Measurements from ENCODE around the gene C3orf70.

C3orf70 gene

DNA sequence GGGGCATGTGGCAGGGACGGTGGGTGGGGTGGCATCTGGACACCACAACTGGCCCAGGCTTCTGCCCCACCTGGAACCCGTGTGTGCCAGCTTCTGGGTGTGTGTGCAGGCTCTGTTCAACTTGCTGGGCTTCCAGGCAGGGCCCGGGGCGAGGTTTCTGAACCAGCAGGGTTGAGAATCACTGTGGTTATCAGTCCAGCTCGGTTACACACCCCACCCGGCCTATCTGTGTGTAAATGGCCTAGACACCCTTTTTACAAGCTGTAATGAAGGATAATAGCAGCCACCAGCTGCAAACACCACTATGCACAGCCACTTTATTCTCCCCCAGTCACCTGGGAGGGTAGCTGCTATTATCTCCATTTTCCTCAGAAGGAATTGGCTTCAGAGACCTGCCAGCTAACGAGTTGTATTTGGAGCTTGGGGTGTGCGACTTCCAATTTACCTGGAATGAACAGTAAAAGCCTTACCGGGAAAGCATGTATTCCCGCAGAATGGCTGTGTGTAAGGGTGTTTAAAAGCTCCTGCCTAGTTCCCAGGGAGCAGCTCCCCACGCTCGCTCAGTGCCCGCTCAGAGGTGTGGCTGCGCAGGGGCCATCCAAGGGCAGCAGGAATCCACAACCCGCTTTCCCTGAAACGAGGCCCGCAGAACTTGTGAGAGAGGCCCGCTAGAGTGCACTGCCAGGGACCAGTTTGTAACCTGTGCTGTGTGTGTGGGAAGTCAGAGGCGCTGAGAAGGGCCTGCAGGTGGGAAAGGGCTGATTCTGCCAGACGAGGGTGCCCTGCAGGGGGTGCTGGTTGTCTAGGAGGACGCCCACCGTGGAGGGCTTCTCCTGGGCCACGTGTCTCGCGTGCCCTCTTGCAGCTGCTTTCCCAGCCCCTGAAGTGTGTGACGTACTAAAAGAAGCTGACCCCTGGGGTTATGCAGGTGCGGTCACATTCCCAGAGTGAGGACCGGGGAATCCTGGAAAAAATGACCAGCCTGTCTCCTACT is 83.5 kb downstream of the C3orf70 start:
- no peak for DNase-seq (ENCODE audit: low read depth)
- TF ChIP-seq, protein P1, sequence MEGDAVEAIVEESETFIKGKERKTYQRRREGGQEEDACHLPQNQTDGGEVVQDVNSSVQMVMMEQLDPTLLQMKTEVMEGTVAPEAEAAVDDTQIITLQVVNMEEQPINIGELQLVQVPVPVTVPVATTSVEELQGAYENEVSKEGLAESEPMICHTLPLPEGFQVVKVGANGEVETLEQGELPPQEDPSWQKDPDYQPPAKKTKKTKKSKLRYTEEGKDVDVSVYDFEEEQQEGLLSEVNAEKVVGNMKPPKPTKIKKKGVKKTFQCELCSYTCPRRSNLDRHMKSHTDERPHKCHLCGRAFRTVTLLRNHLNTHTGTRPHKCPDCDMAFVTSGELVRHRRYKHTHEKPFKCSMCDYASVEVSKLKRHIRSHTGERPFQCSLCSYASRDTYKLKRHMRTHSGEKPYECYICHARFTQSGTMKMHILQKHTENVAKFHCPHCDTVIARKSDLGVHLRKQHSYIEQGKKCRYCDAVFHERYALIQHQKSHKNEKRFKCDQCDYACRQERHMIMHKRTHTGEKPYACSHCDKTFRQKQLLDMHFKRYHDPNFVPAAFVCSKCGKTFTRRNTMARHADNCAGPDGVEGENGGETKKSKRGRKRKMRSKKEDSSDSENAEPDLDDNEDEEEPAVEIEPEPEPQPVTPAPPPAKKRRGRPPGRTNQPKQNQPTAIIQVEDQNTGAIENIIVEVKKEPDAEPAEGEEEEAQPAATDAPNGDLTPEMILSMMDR (IDR thresholded peaks at IDR 0.05; ENCODE audit: control insufficient read depth, extremely low read depth, insufficient read depth) = no peak
- H3K4me3 ChIP-seq (ENCODE audit: low read depth, low read length) = no peak overlapping the region

DNA sequence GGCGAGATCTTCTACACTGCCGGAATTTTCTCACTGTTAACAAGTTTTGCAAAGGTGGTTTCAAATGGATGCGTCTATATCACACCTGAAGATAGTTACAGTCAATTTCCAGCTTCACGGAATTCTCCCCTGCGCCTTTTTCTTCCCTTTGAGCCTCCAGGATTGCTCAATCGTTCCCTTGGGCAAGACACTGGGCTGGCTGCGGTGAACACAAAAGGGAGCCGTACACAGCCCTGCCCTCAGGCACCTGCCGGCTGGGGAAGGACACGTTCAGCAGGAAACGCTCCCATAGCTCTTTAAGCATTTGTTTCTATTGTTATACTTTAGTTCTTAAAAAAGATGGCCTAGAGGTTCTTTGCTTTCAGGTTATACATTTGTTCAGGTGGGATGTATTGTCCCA is 85.7 kb downstream of the C3orf70 start:
- no peak for DNase-seq (ENCODE audit: low read depth)
- H3K4me3 ChIP-seq (ENCODE audit: low read depth, low read length) = no peak overlapping the region
- TF ChIP-seq, protein P1 (IDR thresholded peaks at IDR 0.05; ENCODE audit: control insufficient read depth, extremely low read depth, insufficient read depth) = no peak

DNA sequence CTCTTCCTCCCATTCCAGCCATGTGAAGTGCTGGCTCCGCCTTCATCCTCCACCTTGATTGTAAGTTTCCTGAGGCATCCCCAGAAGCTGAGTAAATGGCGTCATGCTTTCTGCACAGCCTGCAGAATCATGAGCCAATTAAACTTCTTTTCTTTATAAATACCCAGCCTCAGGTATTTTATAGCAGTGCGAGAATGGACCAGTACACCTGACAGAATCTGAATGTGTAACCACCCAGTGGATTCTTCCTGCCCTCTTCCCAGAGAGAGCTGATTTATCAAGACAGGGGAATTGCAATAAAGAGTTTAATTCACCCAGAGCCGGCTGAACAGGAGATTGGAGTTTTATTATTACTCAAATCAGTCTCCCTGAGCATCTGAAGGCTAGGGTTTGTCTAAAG is 86.6 kb downstream of the C3orf70 start:
- TF ChIP-seq, protein P1 (IDR thresholded peaks at IDR 0.05; ENCODE audit: control insufficient read depth, extremely low read depth, insufficient read depth) = no peak
- no peak for DNase-seq (ENCODE audit: low read depth)
- H3K4me3 ChIP-seq (ENCODE audit: low read depth, low read length) = no peak overlapping the region

DNA sequence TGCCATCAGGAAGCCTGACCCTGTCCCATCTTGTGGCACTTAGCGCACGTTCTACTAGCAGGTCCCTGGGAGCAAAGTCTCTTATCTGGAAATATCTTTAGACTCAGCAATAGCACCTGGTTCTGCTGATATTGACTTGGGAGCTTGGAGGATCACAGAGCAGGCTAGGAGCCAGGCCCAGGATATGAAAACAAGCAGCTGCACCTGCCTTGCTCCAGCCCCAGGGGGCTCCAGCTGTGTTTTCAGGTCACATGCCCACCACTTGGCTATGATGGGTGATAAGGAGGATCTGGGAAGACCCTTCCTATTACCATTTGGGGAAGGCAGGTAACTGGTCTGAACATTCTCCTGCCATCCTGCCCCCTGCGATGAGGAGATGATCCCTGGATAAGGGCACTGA is 87.8 kb downstream of the C3orf70 start:
- H3K4me3 ChIP-seq (ENCODE audit: low read depth, low read length) = no peak overlapping the region
- TF ChIP-seq, protein P1 (IDR thresholded peaks at IDR 0.05; ENCODE audit: control insufficient read depth, extremely low read depth, insufficient read depth) = no peak
- no peak for DNase-seq (ENCODE audit: low read depth)

DNA sequence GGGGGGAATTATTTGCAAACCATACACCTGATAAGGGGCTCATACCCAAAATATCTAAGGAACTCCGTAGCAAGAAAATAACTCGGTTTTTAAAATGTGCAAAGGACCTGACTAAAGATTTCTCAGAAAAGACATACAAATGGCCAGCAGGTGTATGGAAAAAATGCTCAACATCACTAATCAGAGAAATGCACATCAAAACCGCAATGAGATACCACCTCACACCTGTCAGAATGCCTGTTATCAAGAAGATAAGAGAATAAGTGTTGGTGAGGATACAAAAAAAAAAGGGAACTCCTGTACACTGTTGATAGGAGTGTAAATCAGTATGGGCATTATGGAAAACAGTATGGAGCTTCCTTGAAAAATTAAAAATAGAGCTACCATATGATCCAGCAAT is 89.4 kb downstream of the C3orf70 start:
- no peak overlapping the region for H3K4me3 ChIP-seq (ENCODE audit: low read depth, low read length)
- DNase-seq (ENCODE audit: low read depth) = no peak
- TF ChIP-seq, protein P1 (IDR thresholded peaks at IDR 0.05; ENCODE audit: control insufficient read depth, extremely low read depth, insufficient read depth) = no peak

DNA sequence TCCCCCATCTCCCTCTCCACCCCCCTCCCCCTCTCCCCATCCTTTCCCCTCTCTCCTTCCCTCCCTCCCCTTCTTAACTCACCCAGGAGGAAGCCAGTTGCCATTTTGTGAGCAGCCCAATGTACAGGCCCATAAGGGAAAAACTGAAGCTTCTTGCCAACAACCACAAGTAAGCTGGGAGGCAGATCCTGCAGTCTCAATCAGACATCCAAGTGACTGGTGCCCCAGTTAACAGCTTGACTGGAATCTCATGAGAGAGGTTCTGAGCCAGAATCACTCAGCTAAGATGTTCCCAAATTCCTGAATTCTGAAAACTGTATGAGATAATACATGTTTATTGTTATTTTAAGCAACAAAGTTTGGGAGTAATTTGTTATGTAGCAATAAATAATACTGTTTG is 90.7 kb downstream of the C3orf70 start:
- no peak for DNase-seq (ENCODE audit: low read depth)
- TF ChIP-seq, protein P1 (IDR thresholded peaks at IDR 0.05; ENCODE audit: control insufficient read depth, extremely low read depth, insufficient read depth) = no peak

More for the DNA sequence above, 90.7 kb downstream of the C3orf70 start:
- H3K4me3 ChIP-seq (ENCODE audit: low read depth, low read length) = no peak overlapping the region

All from LNCaP clone FGC (cell line).